SK-N-SH (cell line): ENCODE results near the gene DHRS4L2.
"Not testable (repeated sequence)": the region's sequence is repeated elsewhere in the genome, so short reads cannot be mapped to it uniquely, and the experiment has no call there.

Experiments used
- EP300 ChIP-seq, 2 experiments: IDR thresholded peaks; 2 replicates each; pipeline versions ENCODE4 v1.4.0 to v1.6.1; 2012; ENCODE audit warnings: borderline replicate concordance in 1 of 2, low read depth in 1 of 2, low read length in 1 of 2
- EZH2phosphoT487 ChIP-seq: fragments of 200-600 bp; sonication (generic); IDR thresholded peaks from 2 replicates; pipeline ENCODE4 v1.6.1; 2017; ENCODE audit warnings: low read depth, mixed run types, mild to moderate bottlenecking, antibody characterized with exemption, moderate library complexity, borderline replicate concordance
- JUND ChIP-seq: IDR thresholded peaks from 2 replicates; pipeline ENCODE4 v1.4.0; 2012
- POLR2AphosphoS5 ChIP-seq: IDR thresholded peaks from 2 replicates; pipeline ENCODE4 v1.6.1; 2012; ENCODE audit warnings: low read depth, low read length
- RAD21 ChIP-seq: IDR thresholded peaks from 2 replicates; pipeline ENCODE4 v1.6.1; 2012; ENCODE audit warnings: mild to moderate bottlenecking, low read length
- REST ChIP-seq: IDR thresholded peaks from 2 replicates; pipeline ENCODE4 v1.6.1; 2012; ENCODE audit warnings: mild to moderate bottlenecking, low read depth, low read length, moderate library complexity
- TEAD4 ChIP-seq: IDR thresholded peaks from 2 replicates; pipeline ENCODE4 v1.4.0; 2012; ENCODE audit warnings: mild to moderate bottlenecking, borderline replicate concordance; ENCODE audit not compliant: insufficient read depth
- USF2 ChIP-seq: fragments of 150-350 bp; IDR thresholded peaks from 2 replicates; pipeline ENCODE4 v1.6.1; 2017; ENCODE audit warnings: antibody characterized with exemption, low read length, low read depth, borderline replicate concordance
- TF ChIP-seq, protein P1 (sequence below): fragments of 200-600 bp; sonication (generic); IDR thresholded peaks from 2 replicates; pipeline ENCODE4 v1.6.1; 2017; ENCODE audit warnings: antibody characterized with exemption, mild to moderate bottlenecking, moderate library complexity
- TF ChIP-seq, protein P2 (sequence below): IDR thresholded peaks from 2 replicates; pipeline ENCODE4 v1.4.0; 2012; ENCODE audit warnings: low read depth, borderline replicate concordance

DNA sequence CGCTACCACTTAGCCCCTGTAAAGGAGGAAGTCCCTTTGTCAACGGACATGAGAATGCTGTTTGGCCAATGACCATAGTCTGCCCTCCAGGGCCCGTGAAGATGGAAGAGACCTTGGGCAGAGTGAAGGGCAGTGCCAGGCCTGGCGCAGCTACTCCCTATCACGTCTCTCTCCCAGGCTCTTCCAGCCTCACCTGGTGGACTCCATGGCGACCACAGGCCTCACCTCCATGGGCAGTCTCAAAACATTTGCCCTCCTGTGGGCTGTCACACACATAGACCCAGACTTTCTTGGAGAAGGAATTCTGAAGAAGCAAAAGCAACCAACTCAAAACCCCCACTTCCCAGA lies 35.6 kb upstream of the DHRS4L2 start:
- TF ChIP-seq, protein P1, sequence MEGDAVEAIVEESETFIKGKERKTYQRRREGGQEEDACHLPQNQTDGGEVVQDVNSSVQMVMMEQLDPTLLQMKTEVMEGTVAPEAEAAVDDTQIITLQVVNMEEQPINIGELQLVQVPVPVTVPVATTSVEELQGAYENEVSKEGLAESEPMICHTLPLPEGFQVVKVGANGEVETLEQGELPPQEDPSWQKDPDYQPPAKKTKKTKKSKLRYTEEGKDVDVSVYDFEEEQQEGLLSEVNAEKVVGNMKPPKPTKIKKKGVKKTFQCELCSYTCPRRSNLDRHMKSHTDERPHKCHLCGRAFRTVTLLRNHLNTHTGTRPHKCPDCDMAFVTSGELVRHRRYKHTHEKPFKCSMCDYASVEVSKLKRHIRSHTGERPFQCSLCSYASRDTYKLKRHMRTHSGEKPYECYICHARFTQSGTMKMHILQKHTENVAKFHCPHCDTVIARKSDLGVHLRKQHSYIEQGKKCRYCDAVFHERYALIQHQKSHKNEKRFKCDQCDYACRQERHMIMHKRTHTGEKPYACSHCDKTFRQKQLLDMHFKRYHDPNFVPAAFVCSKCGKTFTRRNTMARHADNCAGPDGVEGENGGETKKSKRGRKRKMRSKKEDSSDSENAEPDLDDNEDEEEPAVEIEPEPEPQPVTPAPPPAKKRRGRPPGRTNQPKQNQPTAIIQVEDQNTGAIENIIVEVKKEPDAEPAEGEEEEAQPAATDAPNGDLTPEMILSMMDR, result not testable (repeated sequence)
- not testable (repeated sequence) for TF ChIP-seq USF2; EP300 (IDR thresholded peaks at IDR 0.05; ENCODE audit: borderline replicate concordance in 1 of 2, low read depth in 1 of 2, low read length in 1 of 2); JUND; POLR2AphosphoS5; TEAD4; EZH2phosphoT487; RAD21; REST
- TF ChIP-seq, protein P2, sequence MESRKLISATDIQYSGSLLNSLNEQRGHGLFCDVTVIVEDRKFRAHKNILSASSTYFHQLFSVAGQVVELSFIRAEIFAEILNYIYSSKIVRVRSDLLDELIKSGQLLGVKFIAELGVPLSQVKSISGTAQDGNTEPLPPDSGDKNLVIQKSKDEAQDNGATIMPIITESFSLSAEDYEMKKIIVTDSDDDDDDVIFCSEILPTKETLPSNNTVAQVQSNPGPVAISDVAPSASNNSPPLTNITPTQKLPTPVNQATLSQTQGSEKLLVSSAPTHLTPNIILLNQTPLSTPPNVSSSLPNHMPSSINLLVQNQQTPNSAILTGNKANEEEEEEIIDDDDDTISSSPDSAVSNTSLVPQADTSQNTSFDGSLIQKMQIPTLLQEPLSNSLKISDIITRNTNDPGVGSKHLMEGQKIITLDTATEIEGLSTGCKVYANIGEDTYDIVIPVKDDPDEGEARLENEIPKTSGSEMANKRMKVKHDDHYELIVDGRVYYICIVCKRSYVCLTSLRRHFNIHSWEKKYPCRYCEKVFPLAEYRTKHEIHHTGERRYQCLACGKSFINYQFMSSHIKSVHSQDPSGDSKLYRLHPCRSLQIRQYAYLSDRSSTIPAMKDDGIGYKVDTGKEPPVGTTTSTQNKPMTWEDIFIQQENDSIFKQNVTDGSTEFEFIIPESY, result not testable (repeated sequence)
